HK-2 (cell line): ENCODE results near the gene MPP4.

ENCODE experiments used
- DNase-seq: peaks from one replicate; pipeline ENCODE4 v3.0.0-alpha.2; 2018; ENCODE audit not compliant: unreplicated experiment

MPP4 gene

GRCh38 chr2:201628545-201628944 lies 69.9 kb downstream of the MPP4 start:
- DNase-seq, result no peak

GRCh38 chr2:201622306-201622970 lies 76.0 kb downstream of the MPP4 start:
- DNase-seq, result no peak

GRCh38 chr2:201621293-201621999 lies 77.0 kb downstream of the MPP4 start:
- DNase-seq, result no peak

- peak; percentile 16 for DNase-seq
Measured at GRCh38 chr2:201618744-201619662, 79.4 kb downstream of the MPP4 start.

- DNase-seq, result no peak
Measured at GRCh38 chr2:201608021-201608420, 90.4 kb downstream of the MPP4 start.

- no peak for DNase-seq
Measured at GRCh38 chr2:201607568-201607967, 90.9 kb downstream of the MPP4 start.

GRCh38 chr2:201600906-201601305 lies 97.5 kb downstream of the MPP4 start:
- DNase-seq, result no peak

- no peak for DNase-seq
Measured at GRCh38 chr2:201597397-201597796, 101.0 kb downstream of the MPP4 start.
